Activated naive CD8-positive, alpha-beta T cell treated with anti-CD3 and anti-CD28 coated beads, Interleukin-2, amount 50 U/mL, for 24 hours (primary cell): ENCODE data around the gene TMPRSS11D.

ENCODE experiments used
- ATAC-seq: fragments of 150-1000 bp; cut with Tn5 transposase; one replicate; pipeline ENCODE4 v1.10.0; 2021
- DNase-seq: peaks from one replicate; pipeline ENCODE4 v3.0.0; 2021
- H3K27ac Mint-ChIP-seq: one replicate; pipeline ENCODE4 v1.8.0; 2021; ENCODE audit warnings: mild to moderate bottlenecking, mixed read lengths
- H3K27me3 Mint-ChIP-seq: one replicate; pipeline ENCODE4 v1.8.0; 2021; ENCODE audit warnings: mixed read lengths
- H3K36me3 Mint-ChIP-seq: one replicate; pipeline ENCODE4 v1.8.0; 2021; ENCODE audit warnings: low read depth, mixed read lengths
- H3K4me1 Mint-ChIP-seq: one replicate; pipeline ENCODE4 v1.8.0; 2021; ENCODE audit warnings: mixed read lengths
- H3K4me3 Mint-ChIP-seq: one replicate; pipeline ENCODE4 v1.8.0; 2021; ENCODE audit warnings: mild to moderate bottlenecking, moderate library complexity, mixed read lengths
- H3K9me3 Mint-ChIP-seq: one replicate; pipeline ENCODE4 v1.8.0; 2021; ENCODE audit warnings: mixed read lengths

The TMPRSS11D gene

GRCh38 chr4:67873116-67873515, 10.7 kb downstream of the TMPRSS11D start:
- no peak for DNase-seq
- Mint-ChIP-seq H3K27me3 (no peaks in the 10 kb centered on the region), H3K4me1 (no peaks in the 10 kb centered on the region), H3K9me3 (no peaks in the 10 kb centered on the region), H3K4me3 (no peak overlapping the region), H3K36me3 (no peaks in the 10 kb centered on the region), H3K27ac (no peak overlapping the region)
- ATAC-seq: no peak

DNA sequence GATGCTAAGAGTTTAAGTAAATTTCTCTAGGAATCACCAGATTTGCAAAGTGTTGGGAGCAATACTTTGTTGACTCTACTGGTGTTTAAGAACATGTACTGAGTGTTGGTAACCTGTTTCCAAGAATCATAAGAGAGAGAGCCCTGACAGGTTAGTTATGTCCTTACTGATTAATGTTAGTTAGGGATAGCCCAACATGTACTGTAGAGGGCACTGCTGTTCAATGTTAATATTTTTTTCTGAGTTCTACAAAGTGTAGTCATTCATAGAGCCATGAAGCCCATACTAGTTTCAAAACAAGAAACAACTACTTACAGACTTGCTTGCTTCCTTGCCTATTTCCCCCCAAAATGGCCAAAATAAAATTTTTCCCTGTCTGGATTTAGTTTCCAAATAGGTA, 11.9 kb downstream of the TMPRSS11D start:
- H3K27ac Mint-ChIP-seq: no peak overlapping the region
- no peaks in the 10 kb centered on the region for H3K4me1 Mint-ChIP-seq
- no peaks in the 10 kb centered on the region for H3K27me3 Mint-ChIP-seq
- no peak overlapping the region for H3K4me3 Mint-ChIP-seq
- H3K9me3 Mint-ChIP-seq: peaks cover 5% of the 10 kb centered on the region
- DNase-seq (no peak), ATAC-seq (peak; percentile 59)
- no peaks in the 10 kb centered on the region for H3K36me3 Mint-ChIP-seq

- DNase-seq: no peak
- Mint-ChIP-seq H3K36me3 (no peaks in the 10 kb centered on the region), H3K27ac (no peak overlapping the region), H3K4me1 (no peaks in the 10 kb centered on the region), H3K4me3 (no peak overlapping the region), H3K27me3 (no peaks in the 10 kb centered on the region), H3K9me3 (peaks cover 12% of the 10 kb centered on the region)
- no peak for ATAC-seq
These were observed 14.1 kb downstream of the TMPRSS11D start for GRCh38 chr4:67869580-67870190.

DNA sequence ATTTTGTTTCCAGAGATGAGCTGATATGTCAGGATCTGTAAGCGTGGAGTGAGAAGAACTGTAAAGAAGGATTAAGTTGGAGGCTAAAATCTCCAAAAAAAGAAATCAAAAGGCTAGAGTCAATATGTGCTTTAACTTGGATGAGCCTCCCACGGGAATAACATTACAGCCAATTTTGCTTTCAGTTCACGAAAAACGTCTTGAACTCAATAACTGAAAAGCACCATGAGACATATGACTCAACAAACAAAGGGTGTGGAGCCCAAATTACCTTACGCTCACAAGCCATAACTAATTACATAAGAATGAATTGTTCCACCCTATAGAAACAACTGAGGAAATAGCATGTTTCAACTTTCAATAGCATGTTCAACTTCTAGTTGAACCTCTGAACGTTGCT, 22.3 kb downstream of the TMPRSS11D start:
- peaks cover 5% of the 10 kb centered on the region for H3K27me3 Mint-ChIP-seq
- ATAC-seq: no peak
- no peak overlapping the region for H3K4me3 Mint-ChIP-seq
- peaks cover 4% of the 10 kb centered on the region for H3K9me3 Mint-ChIP-seq
- no peaks in the 10 kb centered on the region for H3K4me1 Mint-ChIP-seq
- H3K27ac Mint-ChIP-seq: no peak overlapping the region
- DNase-seq: no peak
- H3K36me3 Mint-ChIP-seq: no peaks in the 10 kb centered on the region

- H3K27ac Mint-ChIP-seq: no peak overlapping the region
- no peak for DNase-seq
- H3K9me3 Mint-ChIP-seq: no peaks in the 10 kb centered on the region
- H3K36me3 Mint-ChIP-seq: no peaks in the 10 kb centered on the region
- ATAC-seq: no peak
- no peaks in the 10 kb centered on the region for H3K4me1 Mint-ChIP-seq
- peaks cover 2% of the 10 kb centered on the region for H3K27me3 Mint-ChIP-seq
- H3K4me3 Mint-ChIP-seq: no peak overlapping the region
These were observed 30.5 kb downstream of the TMPRSS11D start for GRCh38 chr4:67853336-67853735.

DNA sequence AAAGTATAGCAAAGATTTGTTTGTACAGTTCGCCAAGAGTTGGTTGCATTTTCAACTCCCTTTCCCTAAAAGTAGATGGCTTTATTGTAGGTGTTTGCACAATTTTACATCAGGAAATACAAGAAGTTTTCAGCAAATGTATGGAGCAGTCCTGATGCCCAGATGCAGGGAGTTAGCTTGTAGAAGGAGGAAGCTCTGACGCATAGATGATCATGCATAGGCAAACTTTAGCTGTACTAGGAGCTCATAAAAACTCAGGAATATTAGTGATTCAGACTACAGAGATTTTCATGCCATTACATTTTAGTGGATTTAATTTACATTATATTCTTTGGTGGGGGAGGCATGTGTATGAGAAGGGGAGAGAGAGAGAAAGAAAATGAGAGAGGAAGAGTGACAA, 62.9 kb downstream of the TMPRSS11D start:
- Mint-ChIP-seq H3K27ac (no peak overlapping the region), H3K4me3 (no peak overlapping the region), H3K27me3 (no peaks in the 10 kb centered on the region), H3K36me3 (peaks cover 2% of the 10 kb centered on the region), H3K4me1 (no peaks in the 10 kb centered on the region), H3K9me3 (peaks cover 12% of the 10 kb centered on the region)
- no peak for DNase-seq
- no peak for ATAC-seq

DNA sequence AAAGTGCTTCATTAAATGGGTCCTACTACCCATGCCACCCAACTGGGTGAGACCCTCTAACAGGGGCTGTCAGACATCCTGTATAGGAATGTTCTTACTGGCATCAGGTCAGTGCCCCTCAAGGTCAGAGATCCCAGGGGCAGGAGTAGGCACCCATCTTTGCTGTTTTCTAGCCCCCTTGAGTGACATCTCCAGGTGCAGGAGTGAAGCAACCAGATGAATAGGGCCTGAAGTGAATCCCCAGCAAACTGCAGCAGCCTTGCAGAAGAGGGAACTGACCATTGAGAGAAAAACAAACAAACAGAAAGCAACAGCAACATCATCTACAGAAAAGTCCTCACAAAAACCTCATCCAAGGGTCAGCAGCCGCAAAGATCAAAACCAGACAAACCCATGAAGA, 73.8 kb downstream of the TMPRSS11D start:
- DNase-seq: no peak
- no peaks in the 10 kb centered on the region for H3K4me1 Mint-ChIP-seq
- peaks cover 3% of the 10 kb centered on the region for H3K36me3 Mint-ChIP-seq
- ATAC-seq: no peak
- H3K4me3 Mint-ChIP-seq: no peak overlapping the region
- no peaks in the 10 kb centered on the region for H3K27me3 Mint-ChIP-seq
- H3K27ac Mint-ChIP-seq: no peak overlapping the region
- peaks cover 36% of the 10 kb centered on the region for H3K9me3 Mint-ChIP-seq

- Mint-ChIP-seq H3K9me3 (peaks cover 31% of the 10 kb centered on the region), H3K4me3 (no peak overlapping the region), H3K36me3 (peaks cover 3% of the 10 kb centered on the region), H3K27me3 (no peaks in the 10 kb centered on the region), H3K4me1 (no peaks in the 10 kb centered on the region), H3K27ac (no peak overlapping the region)
- ATAC-seq: no peak
- DNase-seq: no peak
These were observed 74.3 kb downstream of the TMPRSS11D start for GRCh38 chr4:67809502-67809901.

GRCh38 chr4:67796810-67797209, 87.0 kb downstream of the TMPRSS11D start:
- no peak for ATAC-seq
- H3K4me1 Mint-ChIP-seq: no peaks in the 10 kb centered on the region

DNA sequence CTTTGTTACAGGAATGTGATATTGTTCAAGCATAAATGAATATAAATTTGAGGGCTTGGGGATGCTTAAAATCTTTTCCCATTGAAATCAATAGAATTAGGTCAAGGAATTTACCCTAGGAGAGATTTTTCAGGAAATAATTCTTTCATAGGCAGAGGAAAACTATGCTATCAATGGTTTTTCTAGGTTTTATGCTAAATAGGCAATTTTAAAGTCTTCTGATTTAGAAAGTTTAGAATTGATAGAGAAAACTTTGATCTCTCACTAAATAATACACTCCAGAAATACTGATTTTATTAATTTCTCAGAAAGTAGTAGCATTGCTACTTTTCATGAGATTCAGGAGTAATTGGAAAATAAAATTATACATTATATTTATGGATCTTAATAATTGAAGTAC, 93.1 kb downstream of the TMPRSS11D start:
- Mint-ChIP-seq H3K36me3 (peaks cover 4% of the 10 kb centered on the region), H3K4me3 (no peak overlapping the region), H3K4me1 (no peaks in the 10 kb centered on the region), H3K9me3 (peaks cover 4% of the 10 kb centered on the region), H3K27me3 (no peaks in the 10 kb centered on the region), H3K27ac (no peak overlapping the region)
- DNase-seq (no peak), ATAC-seq (no peak)

More at GRCh38 chr4:67796810-67797209, 87.0 kb downstream of the TMPRSS11D start:
- H3K4me3 Mint-ChIP-seq: no peak overlapping the region
- H3K27me3 Mint-ChIP-seq: no peaks in the 10 kb centered on the region
- DNase-seq: no peak
- H3K27ac Mint-ChIP-seq: no peak overlapping the region
- peaks cover under 1% of the 10 kb centered on the region for H3K9me3 Mint-ChIP-seq
- H3K36me3 Mint-ChIP-seq: peaks cover under 1% of the 10 kb centered on the region

- Mint-ChIP-seq H3K27ac (no peak overlapping the region), H3K9me3 (peaks cover 4% of the 10 kb centered on the region), H3K4me1 (no peaks in the 10 kb centered on the region), H3K4me3 (no peak overlapping the region), H3K36me3 (peaks cover 4% of the 10 kb centered on the region), H3K27me3 (no peaks in the 10 kb centered on the region)
- ATAC-seq (no peak), DNase-seq (no peak)
These were observed 96.5 kb downstream of the TMPRSS11D start for GRCh38 chr4:67787311-67787710.

- Mint-ChIP-seq H3K4me3 (no peak overlapping the region), H3K9me3 (no peaks in the 10 kb centered on the region), H3K27ac (no peak overlapping the region), H3K27me3 (no peaks in the 10 kb centered on the region), H3K36me3 (no peaks in the 10 kb centered on the region), H3K4me1 (no peaks in the 10 kb centered on the region)
- DNase-seq (no peak), ATAC-seq (no peak)
These were observed 98.3 kb downstream of the TMPRSS11D start for GRCh38 chr4:67785528-67785927.

- ATAC-seq (no peak), DNase-seq (no peak)
- Mint-ChIP-seq H3K27ac (no peak overlapping the region), H3K9me3 (no peaks in the 10 kb centered on the region), H3K27me3 (no peaks in the 10 kb centered on the region), H3K4me3 (no peak overlapping the region), H3K36me3 (no peaks in the 10 kb centered on the region), H3K4me1 (no peaks in the 10 kb centered on the region)
These were observed 104.2 kb downstream of the TMPRSS11D start for GRCh38 chr4:67779631-67780030.

DNA sequence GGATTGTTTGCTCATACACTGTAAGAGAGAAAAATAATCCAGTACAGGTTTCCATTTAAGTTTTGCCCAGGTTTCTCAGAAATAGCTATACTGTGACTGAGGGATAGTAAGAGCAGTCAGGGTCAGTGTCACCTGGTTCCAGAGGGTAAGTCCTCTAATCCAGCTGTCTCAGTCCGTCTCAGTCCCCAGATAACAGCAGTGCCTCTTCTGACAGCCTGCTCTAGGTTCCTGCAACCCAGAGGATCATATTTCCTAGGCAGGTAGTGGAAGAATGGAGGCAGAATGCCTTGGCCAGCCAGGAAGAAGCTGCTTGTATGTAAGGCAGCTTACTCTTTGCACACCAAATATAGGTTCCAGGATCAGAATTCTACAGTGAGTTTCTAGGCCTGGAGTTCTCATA, 107.1 kb downstream of the TMPRSS11D start:
- ATAC-seq (no peak), DNase-seq (no peak)
- H3K27ac Mint-ChIP-seq: no peak overlapping the region
- H3K36me3 Mint-ChIP-seq: no peaks in the 10 kb centered on the region
- H3K27me3 Mint-ChIP-seq: no peaks in the 10 kb centered on the region
- H3K4me3 Mint-ChIP-seq: no peak overlapping the region
- no peaks in the 10 kb centered on the region for H3K9me3 Mint-ChIP-seq
- no peaks in the 10 kb centered on the region for H3K4me1 Mint-ChIP-seq
